GM12873 (cell line): ENCODE measurements around the gene SUFU.

Experiments
- CTCF ChIP-seq: IDR thresholded peaks from 2 replicates; pipeline ENCODE4 v1.5.1; 2012; ENCODE audit warnings: low read depth, mild to moderate bottlenecking, moderate library complexity, low read length, control low read depth; ENCODE audit not compliant: insufficient read depth; ENCODE audit errors: missing control alignments

The SUFU gene

GRCh38 chr10:102633848-102634247, 130.1 kb downstream of the SUFU start:
- no peak for TF ChIP-seq CTCF

- no peak for TF ChIP-seq CTCF
These were observed 130.9 kb downstream of the SUFU start for GRCh38 chr10:102634686-102635085.

GRCh38 chr10:102635377-102635776, 131.6 kb downstream of the SUFU start:
- TF ChIP-seq CTCF, result no peak

GRCh38 chr10:102639537-102639936, 135.8 kb downstream of the SUFU start:
- no peak for TF ChIP-seq CTCF

- no peak for TF ChIP-seq CTCF
These were observed 137.6 kb downstream of the SUFU start for GRCh38 chr10:102641402-102641801.

- no peak for TF ChIP-seq CTCF
These were observed 138.3 kb downstream of the SUFU start for GRCh38 chr10:102641880-102642735.

- no peak for TF ChIP-seq CTCF
These were observed 139.1 kb downstream of the SUFU start for GRCh38 chr10:102642736-102643335.
